ENCODE measurements around the gene MEOX1. TPM values are rescaled to one million over a fixed set of nuclear protein-coding genes. Genes with fewer than 3 reads are reported as not detected.
A peak's percentile ranks its signal among the peaks of the same experiment; 100 is the strongest.

The MEOX1 gene
- total RNA-seq, 1 experiment from 2014 or later: not detected

- Histone ChIP-seq H2BK12ac (ENCODE audit: insufficient read length, low read depth, low read length) (no peak overlapping the region), H3K27me3 (ENCODE audit: insufficient read depth, low read length) (no peaks in the 10 kb centered on the region), H2AK5ac (ENCODE audit: insufficient read length, low read length) (no peak overlapping the region), H2BK120ac (ENCODE audit: low read depth, low read length, poor library complexity, severe bottlenecking) (no peak overlapping the region), H3K4ac (ENCODE audit: low read depth, low read length) (no peak overlapping the region), H3K23me2 (ENCODE audit: insufficient read length, low read depth, low read length, poor library complexity, severe bottlenecking) (no peaks in the 10 kb centered on the region), H3K56ac (ENCODE audit: insufficient read length, low read depth, low read length) (no peak overlapping the region), H3K27ac (ENCODE audit: insufficient read length, low read depth, low read length) (no peak overlapping the region), H3K14ac (ENCODE audit: insufficient read depth, low read length) (no peak overlapping the region), H3K9me3 (ENCODE audit: control insufficient read depth, low read depth, low read length) (no peaks in the 10 kb centered on the region), H4K5ac (ENCODE audit: insufficient read length, low read depth, low read length) (no peak overlapping the region), H2BK5ac (ENCODE audit: insufficient read length, low read length) (no peak overlapping the region), H2BK20ac (ENCODE audit: low read depth, low read length, poor library complexity, severe bottlenecking) (no peak overlapping the region), H2BK15ac (ENCODE audit: low read depth, low read length) (no peak overlapping the region), H3K4me2 (ENCODE audit: insufficient read depth, insufficient read length, low read length) (no peak overlapping the region), H3K23ac (ENCODE audit: insufficient read length, low read depth, low read length) (no peak overlapping the region), H3K79me1 (ENCODE audit: insufficient read depth, low read depth, low read length, poor library complexity, severe bottlenecking) (no peaks in the 10 kb centered on the region), H4K91ac (ENCODE audit: insufficient read length, low read depth, low read length) (no peak overlapping the region), H3K4me1 (ENCODE audit: insufficient read depth, low read length) (no peaks in the 10 kb centered on the region), H3K9ac (ENCODE audit: extremely low read depth, insufficient read length, low read length) (no peak overlapping the region), H3K18ac (ENCODE audit: insufficient read length, low read depth, low read length) (no peak overlapping the region), H4K20me1 (ENCODE audit: control insufficient read depth, insufficient read depth, insufficient read length) (no peaks in the 10 kb centered on the region), H4K8ac (replicated peaks; ENCODE audit: insufficient read length, low read depth, low read length) (no peak overlapping the region), H3K79me2 (ENCODE audit: insufficient read depth, low read length) (no peaks in the 10 kb centered on the region), H3T11ph (ENCODE audit: low read length) (no peak overlapping the region), H2AFZ (ENCODE audit: low read length) (no peak overlapping the region)
- no peaks in the 10 kb centered on the region for H3K9me3 Mint-ChIP-seq
- H3K4me1 Mint-ChIP-seq: peaks cover 3 to 8% of the 10 kb centered on the region in 2 experiments; a peak in 3 of 4 replicates
- no peaks in the 10 kb centered on the region for H3K27me3 Mint-ChIP-seq (ENCODE audit: low read depth)
- TF ChIP-seq CTCF (conservative IDR thresholded peaks at IDR 0.05): no peak
- H3K4me3 Mint-ChIP-seq: no peak overlapping the region
- H3K27ac Mint-ChIP-seq: peak overlapping the region in 2 of 3 experiments; percentile 9 to 70; a peak in 2 of 7 replicates
- no peaks in the 10 kb centered on the region for H3K36me3 Mint-ChIP-seq (ENCODE audit: insufficient read depth in 1 of 3, low read depth in 3 of 3)
- no peak for DNase-seq
- no CpG with 5 or more reads among the region's 2 CpGs for WGBS (ENCODE audit: extremely low coverage, insufficient read length, low lambda C conversion rate)
These were observed 41.1 kb downstream of the MEOX1 start for GRCh38 chr17:43620581-43620980.
